Measurements from ENCODE around the gene MBOAT1.

- TF ChIP-seq CTCF (IDR thresholded peaks at IDR 0.05; ENCODE audit: insufficient read depth, low read depth, low read length) (no peak), EZH2 (IDR thresholded peaks at IDR 0.05; ENCODE audit: insufficient read depth, low read length) (no peak)
These were observed 9.5 kb downstream of the MBOAT1 start for GRCh38 chr6:20202699-20203302.

Measured in astrocyte (in vitro differentiated cells and primary cell).